Esophagus muscularis mucosa (tissue), 4 donors: ENCODE results near the gene MSI2. TPM values are rescaled to one million over a fixed set of nuclear protein-coding genes. Genes with fewer than 3 reads are reported as not detected.

Source experiments
- DNase-seq: peaks from one replicate; pipeline ENCODE4 v3.0.0-alpha.2; 2017; ENCODE audit errors: extremely low spot score
- H3K27ac ChIP-seq, 4 donors: fragments of 200-600 bp; sonication (generic); replicated peaks in 1 of 4; 1 replicate in 3 of 4; 2 replicates in 1 of 4; pipeline ENCODE4 v1.5.1; 2016 to 2019; ENCODE audit warnings: mild to moderate bottlenecking in 1 of 4
- H3K27me3 ChIP-seq, 4 donors: fragments of 200-600 bp; sonication (generic); one replicate each; pipeline versions ENCODE4 v1.5.1 to v1.6.0; 2016 to 2019
- H3K36me3 ChIP-seq, 4 donors: fragments of 200-600 bp; sonication (generic); one replicate each; pipeline ENCODE4 v1.5.1; 2016 to 2019
- H3K4me1 ChIP-seq, 4 donors: fragments of 200-600 bp; sonication (generic); one replicate each; pipeline ENCODE4 v1.5.1; 2016 to 2019
- H3K4me3 ChIP-seq, 4 donors: fragments of 200-600 bp; sonication (generic); 1 replicate in 2 of 4; 2 replicates in 2 of 4; pipeline ENCODE4 v1.5.1; 2016 to 2019; ENCODE audit warnings: mild to moderate bottlenecking in 4 of 4, moderate library complexity in 1 of 4
- H3K9me3 ChIP-seq, 4 donors: fragments of 200-600 bp; sonication (generic); 1 replicate in 3 of 4; 2 replicates in 1 of 4; pipeline ENCODE4 v1.5.1; 2016 to 2019
- CTCF ChIP-seq, 3 experiments: fragments of 200-600 bp in 2 of 3; fragments of 450-650 bp in 1 of 3; sonication (generic) in 2 of 3; IDR thresholded peaks; one replicate each; pipeline ENCODE4 v1.5.1; 2017 to 2019; ENCODE audit warnings: antibody characterized with exemption in 3 of 3, mild to moderate bottlenecking in 2 of 3, moderate library complexity in 1 of 3
- EP300 ChIP-seq: sonication (generic); formaldehyde crosslinking; IDR thresholded peaks from one replicate; pipeline ENCODE4 v1.6.1; 2017; ENCODE audit warnings: antibody characterized with exemption
- POLR2A ChIP-seq: fragments of 450-650 bp; IDR thresholded peaks from one replicate; pipeline ENCODE4 v1.6.1; 2017; ENCODE audit warnings: antibody characterized with exemption, moderate library complexity, mild to moderate bottlenecking, low read depth
- POLR2AphosphoS5 ChIP-seq, 2 donors: sonication (generic); formaldehyde crosslinking; IDR thresholded peaks; one replicate each; pipeline ENCODE4 v1.6.1; 2017; ENCODE audit warnings: antibody characterized with exemption in 2 of 2
- WGBS: methylation state at CpG from one replicate; pipeline ENCODE4 v1.1.5; 2018; 5-methylcytosine and 5-hydroxymethylcytosine counted together
- intact Hi-C: fragments of 100-400 bp; cut with DNase I; formaldehyde crosslinking; loops from one replicate; pipeline ENCODE4 v1.15.1; 2023
- total RNA-seq, 4 donors: library from RNA; depleted of rRNA; stranded (reverse); fragments of >200 nt; gene quantifications; one replicate each; pipeline versions ENCODE4 v1.1.0 to v1.2.1, GENCODE V29; 2016

MSI2 gene
- total RNA-seq, 4 donors from 2014 or later: 28.8 to 39.0 (median 29.6) TPM

- H3K9me3 ChIP-seq: no peaks in the 10 kb centered on the region
- intact Hi-C loops: no loop called here
- peaks cover 0 to 8% (median 0%) of the 10 kb centered on the region in 4 donors for H3K36me3 ChIP-seq
- no peak overlapping the region for H3K27ac ChIP-seq
- 91% methylated on average over 4 of the region's 4 CpGs for WGBS
- no peaks in the 10 kb centered on the region for H3K4me1 ChIP-seq
- TF ChIP-seq POLR2A (no peak), POLR2AphosphoS5 (IDR thresholded peaks at IDR 0.05) (no peak), CTCF (IDR thresholded peaks at IDR 0.05) (no peak), EP300 (no peak)
- no peaks in the 10 kb centered on the region for H3K27me3 ChIP-seq
- H3K4me3 ChIP-seq: no peak overlapping the region
- no peak for DNase-seq
These were observed 394.2 kb downstream of the MSI2 start for GRCh38 chr17:57650548-57650947.

GRCh38 chr17:57651451-57651850 is 395.1 kb downstream of the MSI2 start:
- 97% methylated on average over 7 of the region's 7 CpGs for WGBS
- H3K36me3 ChIP-seq: peaks cover 0 to 12% (median 0%) of the 10 kb centered on the region in 4 donors
- DNase-seq: no peak
- TF ChIP-seq POLR2A (no peak), CTCF (IDR thresholded peaks at IDR 0.05) (no peak), EP300 (no peak), POLR2AphosphoS5 (IDR thresholded peaks at IDR 0.05) (no peak)
- intact Hi-C loops: no loop called here
- H3K27me3 ChIP-seq: no peaks in the 10 kb centered on the region
- H3K4me3 ChIP-seq: no peak overlapping the region
- H3K9me3 ChIP-seq: no peaks in the 10 kb centered on the region
- no peaks in the 10 kb centered on the region for H3K4me1 ChIP-seq
- H3K27ac ChIP-seq: no peak overlapping the region

- TF ChIP-seq POLR2AphosphoS5 (IDR thresholded peaks at IDR 0.05) (no peak), EP300 (no peak), POLR2A (no peak), CTCF (IDR thresholded peaks at IDR 0.05) (no peak)
- WGBS: 90% methylated on average over 8 of the region's 13 CpGs
- H3K4me3 ChIP-seq: no peak overlapping the region
- H3K4me1 ChIP-seq: no peaks in the 10 kb centered on the region
- intact Hi-C loops: no loop called here
- no peak overlapping the region for H3K27ac ChIP-seq
- no peaks in the 10 kb centered on the region for H3K9me3 ChIP-seq
- DNase-seq: no peak
- H3K27me3 ChIP-seq: no peaks in the 10 kb centered on the region
- H3K36me3 ChIP-seq: peaks cover 0 to 12% (median 0%) of the 10 kb centered on the region in 4 donors
These were observed 395.7 kb downstream of the MSI2 start for GRCh38 chr17:57651996-57652395.

GRCh38 chr17:57652811-57653210 is 396.5 kb downstream of the MSI2 start:
- Histone ChIP-seq H3K4me1 (no peaks in the 10 kb centered on the region), H3K27ac (no peak overlapping the region), H3K4me3 (no peak overlapping the region), H3K9me3 (no peaks in the 10 kb centered on the region), H3K36me3 (peaks cover 0 to 12% (median 0%) of the 10 kb centered on the region in 4 donors), H3K27me3 (no peaks in the 10 kb centered on the region)
- no peak for TF ChIP-seq EP300
- no peak for TF ChIP-seq POLR2AphosphoS5 (IDR thresholded peaks at IDR 0.05)
- TF ChIP-seq POLR2A: no peak
- TF ChIP-seq CTCF (IDR thresholded peaks at IDR 0.05): no peak
- intact Hi-C loops: no loop called here
- WGBS: 98% methylated on average over 4 of the region's 4 CpGs
- DNase-seq: no peak

- no peak for DNase-seq
- Histone ChIP-seq H3K36me3 (peaks cover 0 to 12% (median 0%) of the 10 kb centered on the region in 4 donors), H3K4me1 (no peaks in the 10 kb centered on the region), H3K9me3 (no peaks in the 10 kb centered on the region), H3K4me3 (no peak overlapping the region), H3K27me3 (no peaks in the 10 kb centered on the region), H3K27ac (no peak overlapping the region)
- intact Hi-C loops: no loop called here
- WGBS: 79% methylated on average over 7 of the region's 7 CpGs
- TF ChIP-seq CTCF (IDR thresholded peaks at IDR 0.05) (no peak), POLR2AphosphoS5 (IDR thresholded peaks at IDR 0.05) (no peak), EP300 (no peak), POLR2A (no peak)
These were observed 397.0 kb downstream of the MSI2 start for GRCh38 chr17:57653279-57653678.
